T47D (cell line): ENCODE results near the gene NMT1.

Experiments used
- DNase-seq, 2 experiments: peaks; one replicate each; pipeline versions ENCODE4 v3.0.0 to v3.0.0-alpha.2; 2011 to 2012; ENCODE audit warnings: low read depth in 1 of 2, low spot score in 1 of 2
- JUND ChIP-seq: IDR thresholded peaks from 2 replicates; pipeline ENCODE4 v1.6.1; 2012; ENCODE audit warnings: low read depth
- in situ Hi-C: cut with HindIII; loops from 2 replicates; pipeline ENCODE4 v1.10.0; 2016; ENCODE audit warnings: low sequenced_read_pairs, low pct_unique_long_range_greater_than_20kb

NMT1 gene

DNA sequence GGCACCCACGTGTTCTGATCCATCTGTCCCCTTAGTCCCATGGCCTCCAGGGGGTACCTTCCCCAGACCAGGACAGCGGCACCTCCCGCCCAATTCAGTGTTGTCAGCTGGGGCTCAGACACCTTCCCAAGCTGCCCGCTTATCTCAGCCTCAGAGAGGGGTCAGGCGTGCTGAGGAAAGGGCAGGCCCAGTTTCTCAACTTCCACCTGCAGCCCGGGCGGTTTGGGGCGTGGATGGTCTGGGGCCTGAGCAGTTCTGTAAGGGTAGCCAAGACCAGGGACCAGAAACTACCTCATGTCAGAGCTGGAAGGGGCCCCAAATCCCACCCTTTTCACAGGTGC, 66.1 kb downstream of the NMT1 start:
- TF ChIP-seq JUND, result no peak
- no peak for DNase-seq
- in situ Hi-C loops, result no loop called here

DNA sequence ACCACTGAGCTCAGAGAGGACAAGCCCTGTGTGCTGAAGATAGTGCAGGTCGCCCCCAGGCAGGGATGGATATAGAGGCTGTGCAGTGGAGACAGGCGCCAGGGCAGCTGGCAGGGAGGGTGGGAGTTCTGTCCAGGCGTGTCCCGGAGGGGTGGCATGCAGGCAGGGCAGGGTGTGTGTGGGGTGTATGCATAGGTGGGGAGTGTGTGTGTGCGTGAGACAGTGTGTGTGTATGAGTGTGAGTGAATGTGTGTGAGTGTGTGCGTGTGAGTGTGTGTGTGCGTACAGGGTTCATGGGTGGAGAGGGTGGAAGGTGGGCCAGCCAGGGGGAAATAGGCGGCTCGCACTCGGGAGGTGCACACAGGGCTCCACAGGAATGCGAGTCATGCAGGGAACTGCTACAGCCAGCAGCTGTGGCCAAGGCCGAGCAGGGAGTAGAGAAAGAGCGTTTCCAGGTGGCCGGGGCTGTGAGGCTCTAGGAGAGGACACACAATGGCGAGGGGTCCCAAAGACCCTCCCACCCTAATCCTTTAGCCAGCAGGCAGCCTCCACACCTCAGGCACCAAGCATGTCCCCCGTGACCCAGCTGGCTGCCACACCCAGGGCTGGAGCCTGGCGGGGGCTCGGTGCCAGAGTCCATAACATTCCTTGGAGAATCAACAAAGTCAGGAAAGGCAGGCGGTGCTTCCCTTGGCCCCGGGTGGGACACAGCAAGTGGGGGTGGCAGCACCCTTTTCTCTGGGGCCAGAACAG, 66.6 kb downstream of the NMT1 start:
- in situ Hi-C loops, result no loop called here
- TF ChIP-seq JUND, result no peak
- peak in 1 of 2 experiments; percentile 67 for DNase-seq

DNA sequence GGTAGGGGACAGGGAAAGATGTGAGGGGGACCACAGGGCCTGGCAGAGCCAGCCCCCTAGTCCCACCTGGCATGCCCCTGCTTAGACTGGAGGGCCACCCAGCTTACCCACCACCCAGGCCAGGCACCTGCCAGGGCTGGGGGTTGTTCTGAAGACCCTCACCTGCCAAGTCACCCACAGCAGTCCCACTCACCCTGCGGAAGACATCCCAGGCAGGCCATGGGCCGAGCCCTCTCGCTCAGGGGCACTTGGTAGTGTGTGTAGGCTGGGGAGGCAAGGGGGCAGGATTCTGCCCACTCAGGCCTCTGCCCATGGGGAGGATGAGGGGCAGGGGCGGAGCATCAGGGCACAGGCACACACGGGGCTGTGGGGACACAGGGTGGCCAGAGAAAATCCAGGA, 67.2 kb downstream of the NMT1 start:
- in situ Hi-C loops, result no loop called here
- no peak for DNase-seq
- no peak for TF ChIP-seq JUND

DNA sequence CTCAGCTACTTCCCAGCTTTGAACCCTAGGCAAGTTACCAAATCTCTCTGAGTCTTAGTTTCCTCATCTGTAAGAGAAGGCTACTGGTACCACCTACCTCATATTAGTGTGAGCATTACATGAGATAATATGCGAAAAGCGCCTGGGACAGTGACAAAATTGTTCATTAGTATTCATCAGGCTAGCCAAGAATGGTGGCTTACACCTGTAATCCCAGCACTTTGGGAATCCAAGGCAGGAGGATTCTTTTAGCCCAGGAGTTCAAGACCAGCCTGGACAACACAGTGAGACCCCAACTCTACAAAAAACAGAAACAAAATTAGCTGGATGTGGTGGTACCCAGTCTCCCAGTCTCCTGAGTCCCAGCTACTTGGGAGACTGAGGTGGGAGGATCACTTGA, 67.9 kb downstream of the NMT1 start:
- in situ Hi-C loops, result no loop called here
- TF ChIP-seq JUND, result no peak
- DNase-seq, result no peak

DNA sequence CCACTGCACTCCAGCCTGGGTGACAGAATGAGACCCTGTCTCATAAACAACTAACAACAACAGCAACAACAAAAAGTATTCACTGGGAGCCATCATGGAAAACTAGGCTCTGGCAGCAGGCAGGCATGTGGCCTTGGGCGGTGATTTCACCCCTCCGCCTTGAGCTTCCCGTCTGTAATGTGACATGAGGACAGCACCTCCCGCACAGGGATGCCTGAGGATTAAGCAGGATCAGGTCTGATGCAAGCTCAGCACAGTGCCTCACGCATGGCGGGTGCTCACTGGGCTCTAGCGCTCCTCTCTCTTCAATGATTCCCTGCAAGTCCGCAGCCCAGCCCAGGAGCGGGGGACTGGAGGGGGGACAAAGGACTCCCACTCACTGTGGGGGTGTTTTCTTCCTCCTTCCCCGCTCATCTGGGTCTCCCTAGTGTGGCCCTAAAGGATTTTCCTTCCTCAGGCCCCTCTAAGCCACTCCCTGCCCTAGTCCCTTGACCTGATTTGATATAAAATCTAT, 68.4 kb downstream of the NMT1 start:
- no peak for TF ChIP-seq JUND
- in situ Hi-C loops, result no loop called here
- DNase-seq, result peak in 1 of 2 experiments; percentile 79

DNA sequence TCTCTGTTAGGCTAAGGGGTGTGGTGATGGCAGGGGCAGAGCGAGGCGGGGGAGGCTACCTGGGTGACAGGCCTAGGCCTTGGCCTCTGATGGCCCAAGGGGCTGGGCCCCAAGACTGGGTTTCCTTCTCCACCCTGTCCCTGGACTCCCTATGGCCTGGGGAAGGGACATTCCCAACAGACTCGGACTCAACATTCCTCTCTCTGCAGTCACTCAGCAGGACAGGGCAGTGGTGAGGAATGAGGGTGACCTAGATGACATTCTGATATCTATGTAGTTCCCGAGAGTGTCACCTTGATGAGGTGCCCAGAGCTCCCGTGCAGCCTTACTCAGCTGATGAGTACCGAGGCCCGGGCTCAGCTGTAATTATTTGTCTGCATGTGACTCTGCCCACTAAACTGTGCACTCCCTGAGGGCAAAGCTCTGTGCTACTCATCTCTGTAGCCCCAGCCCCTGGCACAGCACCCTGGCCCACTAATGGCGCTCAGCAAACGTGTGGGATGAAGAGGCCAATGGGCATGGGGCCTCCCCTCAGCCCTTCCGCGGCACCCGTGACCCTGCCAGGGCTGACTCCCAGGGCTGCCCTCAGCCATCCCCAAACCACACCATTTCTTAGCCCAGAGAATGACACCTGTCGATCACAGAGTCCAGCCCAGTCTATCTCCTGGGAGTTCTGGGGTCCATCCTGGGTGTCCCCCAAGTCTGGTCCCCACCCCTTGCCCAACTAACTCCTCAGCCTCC, 69.0 kb downstream of the NMT1 start:
- DNase-seq, result peak in 1 of 2 experiments; percentile 75
- TF ChIP-seq JUND, result no peak
- in situ Hi-C loops, result no loop called here

DNA sequence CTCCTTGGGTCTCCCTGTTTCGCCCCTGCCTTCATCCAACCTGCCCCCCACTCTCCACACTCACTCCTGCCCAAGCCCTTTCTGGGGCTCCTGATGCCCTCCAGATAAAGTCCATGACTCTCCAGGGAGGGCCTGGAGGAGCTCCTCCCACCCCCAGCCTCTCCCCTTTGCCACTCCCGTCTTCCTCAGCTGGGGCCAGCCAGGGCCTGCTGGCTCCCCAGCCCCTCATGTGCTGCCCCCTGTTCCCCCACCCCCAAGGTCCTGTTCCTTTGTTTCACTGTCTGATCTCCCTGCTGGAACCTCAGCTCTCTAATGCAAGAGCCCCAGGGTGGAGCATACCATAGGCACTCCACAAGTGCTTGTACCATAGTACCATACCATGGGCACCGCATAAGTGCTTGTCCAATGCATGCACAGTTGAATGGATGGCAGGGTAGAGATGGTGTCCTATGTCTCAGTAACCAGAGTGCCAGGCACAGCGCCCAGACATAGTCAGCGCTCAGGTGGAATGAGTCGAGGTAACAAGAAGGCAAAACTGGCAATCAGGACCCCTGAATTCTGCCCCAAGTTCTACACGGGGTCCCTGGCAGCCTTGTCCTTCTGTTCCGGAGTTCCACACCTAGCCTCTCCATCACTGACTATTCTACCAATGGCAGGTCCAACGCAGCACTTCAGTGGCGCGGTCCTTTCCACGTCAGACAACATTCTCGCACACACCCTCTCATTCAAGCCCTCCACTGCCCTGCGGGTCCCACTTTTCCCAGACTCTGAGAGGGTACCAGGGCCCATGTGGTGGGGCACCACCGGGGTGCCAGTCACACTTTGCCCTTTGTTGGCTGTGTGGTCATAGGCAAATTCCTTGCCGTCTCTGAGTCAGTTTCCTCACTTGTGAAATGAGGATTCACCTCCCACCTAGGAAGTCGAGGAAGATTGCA, 69.8 kb downstream of the NMT1 start:
- TF ChIP-seq JUND, result no peak
- no peak for DNase-seq
- in situ Hi-C loops, result no loop called here

DNA sequence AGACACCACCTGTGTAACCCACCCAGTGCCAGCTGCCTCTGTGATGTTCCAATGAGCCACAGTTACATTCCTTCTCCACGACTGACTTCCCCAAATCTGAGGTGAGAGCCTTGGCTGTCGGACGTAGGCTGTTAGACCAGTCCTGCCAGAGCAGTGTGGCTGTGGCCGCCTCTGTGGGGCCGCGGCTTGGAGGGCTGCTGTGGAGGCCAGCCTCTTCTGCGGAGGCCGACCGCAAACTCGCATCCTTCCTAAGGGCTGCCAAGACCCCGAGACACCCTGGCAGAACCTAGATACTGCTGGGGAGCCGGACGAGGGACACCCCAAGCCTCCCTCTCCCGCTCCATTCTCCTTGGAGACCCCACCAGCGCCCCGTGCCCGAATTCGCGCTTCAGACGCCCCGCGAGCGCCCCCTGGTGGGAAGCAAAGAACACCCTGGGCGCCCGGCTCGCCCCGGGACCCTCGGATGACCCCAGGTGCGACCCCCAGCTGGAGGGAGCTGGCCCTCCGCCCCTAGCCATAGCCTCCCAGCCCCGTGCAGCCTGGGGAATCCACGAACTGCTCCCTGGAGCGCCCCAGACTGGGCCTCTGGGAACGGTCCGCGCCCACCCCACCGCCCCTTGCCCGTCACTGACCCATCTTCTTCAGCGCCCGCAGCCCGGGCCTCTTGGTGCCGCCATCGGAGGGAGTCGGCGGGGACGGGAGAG, 70.7 kb downstream of the NMT1 start:
- TF ChIP-seq JUND, result no peak
- peak in 1 of 2 experiments; percentile 78 for DNase-seq
- in situ Hi-C loops, result no loop called here

DNA sequence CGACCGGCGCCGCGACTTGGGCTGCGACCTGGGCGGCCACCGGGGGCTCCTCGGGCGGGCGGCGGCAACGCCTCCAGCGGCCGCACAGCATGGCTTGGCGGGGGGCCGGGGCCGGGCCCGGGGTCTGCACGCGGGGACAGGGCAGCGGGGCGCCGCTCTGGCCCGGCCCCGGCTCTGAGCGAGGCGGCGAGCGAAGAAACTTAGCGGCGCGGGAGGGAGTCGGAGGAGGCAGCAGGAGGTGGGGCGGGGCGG, 71.1 kb downstream of the NMT1 start, which contains the start of gene PLCD3:
PLCD3 (minus strand) TSS at position 196 of the 252 bp plus-strand sequence; CDS start at position 91, 105 bp downstream.
- DNase-seq, result no peak
- in situ Hi-C loops, result no loop called here
- TF ChIP-seq JUND, result no peak

DNA sequence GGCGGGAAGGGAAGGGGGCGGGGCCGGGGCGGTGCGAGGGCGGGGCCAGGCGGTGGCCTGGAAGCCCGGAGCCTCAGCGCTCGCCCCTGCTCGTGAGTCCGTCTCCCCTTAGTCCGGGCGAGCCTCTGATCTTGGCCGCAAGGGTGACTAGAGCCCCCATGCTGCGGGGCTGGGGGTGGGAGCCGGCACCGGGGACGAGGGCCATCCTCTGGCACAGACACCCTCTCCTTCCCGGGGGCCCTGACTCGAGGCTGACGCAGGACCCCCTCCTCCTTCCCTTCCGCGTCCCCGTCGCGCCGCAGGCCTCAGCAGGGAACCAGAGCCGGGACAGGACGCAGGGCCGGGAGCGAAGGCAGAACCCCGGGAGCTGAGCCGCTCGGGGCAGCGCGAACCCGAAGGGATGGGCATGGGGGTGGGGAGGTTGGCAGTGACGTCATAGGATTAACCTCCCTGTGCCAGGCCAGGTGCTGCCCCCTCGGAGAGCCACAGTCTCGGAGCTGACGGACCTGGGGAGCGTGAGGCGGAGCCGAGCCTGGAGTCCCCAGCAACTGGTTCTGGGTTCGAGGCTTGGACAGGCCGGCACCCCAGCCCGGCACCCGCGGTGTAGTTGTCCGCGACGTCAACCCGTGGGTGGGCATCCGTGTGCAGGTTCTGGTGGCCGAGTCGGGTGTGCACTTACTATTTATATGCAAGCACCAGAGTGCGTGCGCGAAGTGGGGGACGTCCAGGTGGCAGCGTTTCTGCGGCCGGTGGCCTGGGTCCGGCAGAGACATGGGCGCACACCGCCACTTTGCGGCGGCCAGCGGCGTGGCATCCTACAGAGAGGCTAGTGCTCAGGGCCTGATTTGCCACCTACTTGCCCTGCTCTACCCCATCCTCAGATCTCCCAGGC, 71.7 kb downstream of the NMT1 start:
- TF ChIP-seq JUND, result no peak
- in situ Hi-C loops, result no loop called here
- peak; percentile 89 to 94 for DNase-seq
